H1 (cell line): ENCODE results near the gene IL17REL.

Experiments used
- ATF3 ChIP-seq: IDR thresholded peaks from 2 replicates; pipeline ENCODE4 v1.6.1; 2011; ENCODE audit warnings: low read depth, mild to moderate bottlenecking, low read length; ENCODE audit not compliant: insufficient read depth
- CBX5 ChIP-seq: fragments of 300-800, 300-1000 bp; sonication (generic); IDR thresholded peaks from 2 replicates; pipeline ENCODE4 v1.7.1; 2016; ENCODE audit warnings: antibody characterized with exemption, low read length, low read depth
- CTCF ChIP-seq, 3 experiments: IDR thresholded peaks; 1 replicate in 2 of 3; 2 replicates in 1 of 3; pipeline versions ENCODE4 v1.5.1 to v1.6.1; 2011; ENCODE audit warnings: low read length in 3 of 3, mild to moderate bottlenecking in 3 of 3, inconsistent platforms in 2 of 3, low read depth in 1 of 3, moderate library complexity in 1 of 3; ENCODE audit not compliant: insufficient read depth in 1 of 3; ENCODE audit errors: control extremely low read depth in 1 of 3
- EZH2 ChIP-seq: fragments of 200-600 bp; sonication (generic); IDR thresholded peaks from 2 replicates; pipeline ENCODE4 v1.7.1; 2012; ENCODE audit warnings: low read depth, mild to moderate bottlenecking, moderate library complexity, low read length, inconsistent platforms; ENCODE audit not compliant: severe bottlenecking
- MAX ChIP-seq: IDR thresholded peaks from 2 replicates; pipeline ENCODE4 v1.6.1; 2012; ENCODE audit warnings: inconsistent platforms
- POLR2A ChIP-seq, 2 experiments: IDR thresholded peaks; 1 replicate in 1 of 2; 2 replicates in 1 of 2; pipeline ENCODE4 v1.6.1; 2011; ENCODE audit warnings: low read depth in 2 of 2, low read length in 2 of 2, mild to moderate bottlenecking in 2 of 2; ENCODE audit errors: control extremely low read depth in 1 of 2
- POU5F1 ChIP-seq: IDR thresholded peaks from 2 replicates; pipeline ENCODE4 v1.6.1; 2011; ENCODE audit warnings: low read depth, mild to moderate bottlenecking, low read length, moderate library complexity
- TBP ChIP-seq: IDR thresholded peaks from 2 replicates; pipeline ENCODE4 v1.6.1; 2011; ENCODE audit warnings: low read depth, low read length, improper control_type of control experiment
- ZNF274 ChIP-seq: IDR thresholded peaks from 2 replicates; pipeline ENCODE4 v1.7.0; 2012; ENCODE audit warnings: low read length, borderline replicate concordance; ENCODE audit errors: extremely low read depth

GRCh38 chr22:50061824-50062355 is 49.3 kb upstream of the IL17REL start:
- no peak for TF ChIP-seq CTCF (IDR thresholded peaks at IDR 0.05; ENCODE audit: control extremely low read depth in 1 of 3, insufficient read depth in 1 of 3, low read depth in 1 of 3, low read length in 3 of 3)
- TF ChIP-seq CBX5: no peak
- TF ChIP-seq MAX: no peak
- no peak for TF ChIP-seq ZNF274
- no peak for TF ChIP-seq ATF3
- no peak for TF ChIP-seq POLR2A (IDR thresholded peaks at IDR 0.05; ENCODE audit: control extremely low read depth in 1 of 2, low read depth in 2 of 2, low read length in 2 of 2)
- TF ChIP-seq POU5F1: no peak
- TF ChIP-seq EZH2: no peak
- TF ChIP-seq TBP: no peak
